HL-60 (cell line): ENCODE data around the gene MAP3K5.

Experiments used
- CTCF ChIP-seq: IDR thresholded peaks from one replicate; pipeline ENCODE4 v1.5.1; 2011; ENCODE audit warnings: low read length, control low read depth, inconsistent platforms; ENCODE audit not compliant: insufficient read depth
- POLR2AphosphoS5 ChIP-seq: IDR thresholded peaks from 2 replicates; pipeline ENCODE4 v1.6.1; 2012; ENCODE audit warnings: low read depth

- TF ChIP-seq CTCF (no peak), POLR2AphosphoS5 (no peak)
Measured at GRCh38 chr6:136523196-136523595, 269.1 kb downstream of the MAP3K5 start.
